Ascending aorta (tissue), 2 donors: Measurements from ENCODE around the gene TRPM3. TPM values are rescaled to one million over a fixed set of nuclear protein-coding genes. Genes with fewer than 3 reads are reported as not detected.

Source experiments
- DNase-seq, 2 donors: peaks; one replicate each; pipeline ENCODE4 v3.0.0-alpha.2; 2019; ENCODE audit warnings: low spot score in 2 of 2
- H3K27ac ChIP-seq, 2 donors: fragments of 200-600 bp; sonication (generic); one replicate each; pipeline ENCODE4 v1.5.1; 2016 to 2017; ENCODE audit warnings: mild to moderate bottlenecking in 1 of 2
- H3K27me3 ChIP-seq: fragments of 200-600 bp; sonication (generic); one replicate; pipeline ENCODE4 v1.5.1; 2017
- H3K36me3 ChIP-seq, 2 donors: fragments of 200-600 bp; sonication (generic); one replicate each; pipeline ENCODE4 v1.5.1; 2016
- H3K4me1 ChIP-seq, 2 donors: fragments of 200-600 bp; sonication (generic); one replicate each; pipeline ENCODE4 v1.5.1; 2016 to 2017; ENCODE audit warnings: mild to moderate bottlenecking in 1 of 2
- H3K4me3 ChIP-seq, 2 donors: fragments of 200-600 bp; sonication (generic); one replicate each; pipeline ENCODE4 v1.5.1; 2016 to 2017; ENCODE audit warnings: mild to moderate bottlenecking in 1 of 2
- H3K9me3 ChIP-seq, 2 donors: fragments of 200-600 bp; sonication (generic); one replicate each; pipeline ENCODE4 v1.5.1; 2016
- CTCF ChIP-seq, 3 experiments: fragments of 200-600 bp in 2 of 3; fragments of 450-650 bp in 1 of 3; sonication (generic) in 2 of 3; IDR thresholded peaks; one replicate each; pipeline ENCODE4 v1.5.1; 2016 to 2019; ENCODE audit warnings: antibody characterized with exemption in 3 of 3, mild to moderate bottlenecking in 1 of 3, moderate library complexity in 1 of 3
- intact Hi-C: fragments of 100-400 bp; cut with DNase I; formaldehyde crosslinking; loops from one replicate; pipeline ENCODE4 v1.15.1; 2023
- total RNA-seq: library from RNA; depleted of rRNA; stranded (reverse); fragments of >200 nt; gene quantifications from one replicate; pipeline ENCODE4 v1.1.0, GENCODE V29; 2016

The TRPM3 gene
- total RNA-seq, 1 donor from 2014 or later, result 3.3 TPM

- Histone ChIP-seq H3K4me3 (no peak overlapping the region), H3K36me3 (no peaks in the 10 kb centered on the region), H3K27me3 (no peaks in the 10 kb centered on the region), H3K9me3 (no peaks in the 10 kb centered on the region), H3K4me1 (peaks cover 7 to 23% of the 10 kb centered on the region in 2 donors), H3K27ac (no peak overlapping the region)
- TF ChIP-seq CTCF (IDR thresholded peaks at IDR 0.05), result no peak
- intact Hi-C loops, result loop anchor here (5.0 kb wide), 1 partner anchor 1326 kb away; no protein-coding TSS in a partner anchor
- peak in 1 of 2 donors; percentile 18 for DNase-seq
These were observed 629.7 kb downstream of the TRPM3 start for GRCh38 chr9:70491426-70492318.

DNA sequence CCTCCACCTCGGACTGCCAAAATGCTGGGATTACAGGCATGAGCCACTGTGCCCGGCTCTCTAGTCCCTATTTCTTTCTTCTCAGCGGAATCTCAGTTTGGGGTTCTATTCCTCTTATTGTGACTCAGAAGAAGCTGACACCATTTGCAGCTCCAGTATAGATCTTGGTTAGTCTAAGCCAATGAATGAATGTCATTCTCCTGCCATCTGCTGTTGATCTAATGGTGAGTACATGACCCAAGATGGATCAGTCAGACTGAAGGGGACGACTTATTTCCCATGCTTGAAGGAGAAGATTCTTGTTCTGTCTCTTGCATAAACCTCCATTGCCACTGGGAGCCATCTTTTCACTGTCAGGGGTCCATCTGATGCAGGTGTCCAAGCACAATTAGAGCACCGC lies 630.9 kb downstream of the TRPM3 start:
- H3K36me3 ChIP-seq, result no peaks in the 10 kb centered on the region
- H3K4me3 ChIP-seq, result no peak overlapping the region
- no peaks in the 10 kb centered on the region for H3K9me3 ChIP-seq
- intact Hi-C loops, result loop anchor here (5.0 kb wide), 1 partner anchor 1327 kb away; no protein-coding TSS in a partner anchor
- no peak overlapping the region for H3K27ac ChIP-seq
- H3K27me3 ChIP-seq, result no peaks in the 10 kb centered on the region
- TF ChIP-seq CTCF (IDR thresholded peaks at IDR 0.05), result no peak
- peaks cover 7 to 23% of the 10 kb centered on the region in 2 donors for H3K4me1 ChIP-seq
- DNase-seq, result peak in 1 of 2 donors; percentile 11

DNA sequence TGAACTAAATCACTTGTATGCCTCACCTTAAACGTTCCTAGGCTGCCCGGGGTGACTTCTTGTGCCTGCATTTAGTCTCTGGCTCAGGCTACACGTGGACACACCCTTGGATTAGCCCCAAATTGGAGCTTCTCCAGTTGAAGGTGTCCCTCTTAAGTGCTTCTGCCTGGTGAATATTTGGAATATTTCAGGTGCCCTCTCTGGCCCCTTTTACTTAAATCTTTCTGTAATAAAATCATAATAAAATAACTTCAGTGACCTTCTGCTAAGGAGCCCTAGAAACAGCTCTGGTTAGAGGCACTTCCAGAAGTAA lies 632.7 kb downstream of the TRPM3 start:
- no peaks in the 10 kb centered on the region for H3K36me3 ChIP-seq
- TF ChIP-seq CTCF (IDR thresholded peaks at IDR 0.05), result no peak
- no peaks in the 10 kb centered on the region for H3K9me3 ChIP-seq
- no peaks in the 10 kb centered on the region for H3K27me3 ChIP-seq
- peaks cover 11 to 26% of the 10 kb centered on the region in 2 donors for H3K4me1 ChIP-seq
- no peak overlapping the region for H3K4me3 ChIP-seq
- intact Hi-C loops, result no loop called here
- H3K27ac ChIP-seq, result peak overlapping the region; percentile 10 to 25
- no peak for DNase-seq

DNA sequence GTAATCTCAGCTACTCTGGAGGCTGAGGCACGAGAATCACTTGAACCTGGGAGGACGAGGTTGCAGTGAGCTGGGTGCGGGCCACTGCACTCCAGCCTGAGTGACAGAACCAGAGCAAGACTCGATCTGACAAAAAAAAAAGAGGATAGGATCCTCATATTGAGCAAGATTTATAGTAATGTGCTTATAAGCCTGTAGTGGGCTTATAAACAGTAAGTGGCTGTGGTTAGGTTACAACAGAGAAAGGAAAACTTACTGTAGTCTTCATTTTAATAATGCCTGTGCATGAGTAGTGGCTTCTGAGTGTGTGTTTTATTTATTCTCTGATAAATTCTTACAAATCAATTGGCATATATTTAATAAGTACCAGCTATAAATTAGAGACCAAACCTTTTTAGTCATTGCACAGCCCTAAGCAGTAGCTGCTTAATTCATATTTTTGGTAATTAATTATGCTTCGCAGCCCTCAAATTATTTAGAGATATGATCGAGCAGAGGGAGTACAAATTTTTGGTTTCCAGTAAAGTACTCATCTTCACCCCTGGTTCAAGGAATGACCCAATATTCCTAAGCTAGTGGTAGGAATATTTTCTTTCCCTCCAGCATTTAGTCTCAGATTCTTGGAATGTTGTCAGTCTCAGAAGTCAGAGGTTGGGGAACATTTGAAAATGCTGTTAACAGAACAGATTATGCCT lies 633.2 kb downstream of the TRPM3 start:
- Histone ChIP-seq H3K27ac (peak overlapping the region in 1 of 2 donors; percentile 10), H3K27me3 (no peaks in the 10 kb centered on the region), H3K9me3 (no peaks in the 10 kb centered on the region), H3K4me1 (peaks cover 12 to 23% of the 10 kb centered on the region in 2 donors), H3K4me3 (no peak overlapping the region), H3K36me3 (no peaks in the 10 kb centered on the region)
- no peak for TF ChIP-seq CTCF (IDR thresholded peaks at IDR 0.05)
- intact Hi-C loops, result no loop called here
- no peak for DNase-seq

DNA sequence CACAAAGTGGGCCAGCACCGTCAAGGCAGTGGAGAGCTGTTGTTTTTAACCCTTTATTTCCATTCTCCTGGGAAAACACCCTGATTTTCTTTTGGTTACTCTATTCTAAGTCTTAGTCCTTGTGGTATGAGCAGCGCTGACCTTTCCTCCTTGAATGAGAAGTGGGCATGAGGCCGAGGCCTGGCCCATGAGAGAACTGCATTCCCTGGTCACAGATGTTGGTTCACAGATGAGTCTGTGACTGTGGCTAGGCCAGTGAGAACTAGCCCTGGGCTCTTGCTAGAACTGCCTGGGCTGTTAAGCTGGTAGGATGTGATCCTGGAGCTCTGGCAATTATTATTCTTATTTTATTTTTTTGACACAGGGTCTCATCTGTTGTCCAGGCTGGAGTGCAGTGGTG lies 635.3 kb downstream of the TRPM3 start:
- no peak overlapping the region for H3K4me3 ChIP-seq
- H3K27ac ChIP-seq, result no peak overlapping the region
- no peak for TF ChIP-seq CTCF (IDR thresholded peaks at IDR 0.05)
- DNase-seq, result no peak
- H3K4me1 ChIP-seq, result peaks cover 12 to 30% of the 10 kb centered on the region in 2 donors
- intact Hi-C loops, result no loop called here
- H3K36me3 ChIP-seq, result no peaks in the 10 kb centered on the region
- H3K27me3 ChIP-seq, result no peaks in the 10 kb centered on the region
- H3K9me3 ChIP-seq, result no peaks in the 10 kb centered on the region
